H1 (cell line): ENCODE data around the gene VMP1.

Experiments
- POLR2A ChIP-seq, 2 experiments: IDR thresholded peaks; 1 replicate in 1 of 2; 2 replicates in 1 of 2; pipeline ENCODE4 v1.6.1; 2011; ENCODE audit warnings: low read depth in 2 of 2, low read length in 2 of 2, mild to moderate bottlenecking in 2 of 2; ENCODE audit errors: control extremely low read depth in 1 of 2
- TF ChIP-seq, protein P1 (sequence below), 3 experiments: IDR thresholded peaks; 1 replicate in 2 of 3; 2 replicates in 1 of 3; pipeline versions ENCODE4 v1.5.1 to v1.6.1; 2011; ENCODE audit warnings: low read length in 3 of 3, mild to moderate bottlenecking in 3 of 3, inconsistent platforms in 2 of 3, low read depth in 1 of 3, moderate library complexity in 1 of 3; ENCODE audit not compliant: insufficient read depth in 1 of 3; ENCODE audit errors: control extremely low read depth in 1 of 3

DNA sequence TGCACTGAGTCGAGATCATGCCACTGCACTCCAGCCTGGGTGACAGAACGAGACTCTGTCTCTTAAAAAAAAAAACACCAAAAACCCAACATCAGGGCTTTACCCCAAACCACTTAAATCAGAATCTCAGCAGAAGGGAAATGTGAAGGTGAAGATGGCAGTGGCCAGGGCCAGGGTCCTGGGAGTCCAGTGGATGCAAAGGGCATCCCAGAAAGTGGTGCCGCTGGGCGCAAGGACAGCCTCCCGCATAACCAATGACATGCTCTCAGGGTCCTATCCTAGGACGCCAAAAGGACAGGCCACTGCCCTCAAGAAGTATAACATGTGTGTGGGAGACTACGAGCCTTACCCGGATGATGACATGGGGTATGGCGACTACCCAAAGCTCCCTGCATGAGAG, 177.4 kb downstream of the VMP1 start:
- TF ChIP-seq POLR2A (IDR thresholded peaks at IDR 0.05; ENCODE audit: control extremely low read depth in 1 of 2, low read depth in 2 of 2, low read length in 2 of 2): no peak
- TF ChIP-seq, protein P1, sequence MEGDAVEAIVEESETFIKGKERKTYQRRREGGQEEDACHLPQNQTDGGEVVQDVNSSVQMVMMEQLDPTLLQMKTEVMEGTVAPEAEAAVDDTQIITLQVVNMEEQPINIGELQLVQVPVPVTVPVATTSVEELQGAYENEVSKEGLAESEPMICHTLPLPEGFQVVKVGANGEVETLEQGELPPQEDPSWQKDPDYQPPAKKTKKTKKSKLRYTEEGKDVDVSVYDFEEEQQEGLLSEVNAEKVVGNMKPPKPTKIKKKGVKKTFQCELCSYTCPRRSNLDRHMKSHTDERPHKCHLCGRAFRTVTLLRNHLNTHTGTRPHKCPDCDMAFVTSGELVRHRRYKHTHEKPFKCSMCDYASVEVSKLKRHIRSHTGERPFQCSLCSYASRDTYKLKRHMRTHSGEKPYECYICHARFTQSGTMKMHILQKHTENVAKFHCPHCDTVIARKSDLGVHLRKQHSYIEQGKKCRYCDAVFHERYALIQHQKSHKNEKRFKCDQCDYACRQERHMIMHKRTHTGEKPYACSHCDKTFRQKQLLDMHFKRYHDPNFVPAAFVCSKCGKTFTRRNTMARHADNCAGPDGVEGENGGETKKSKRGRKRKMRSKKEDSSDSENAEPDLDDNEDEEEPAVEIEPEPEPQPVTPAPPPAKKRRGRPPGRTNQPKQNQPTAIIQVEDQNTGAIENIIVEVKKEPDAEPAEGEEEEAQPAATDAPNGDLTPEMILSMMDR (IDR thresholded peaks at IDR 0.05; ENCODE audit: control extremely low read depth in 1 of 3, insufficient read depth in 1 of 3, low read depth in 1 of 3, low read length in 3 of 3): no peak
